ENCODE results near the gene MAPRE2. TPM values are rescaled to one million over a fixed set of nuclear protein-coding genes. Genes with fewer than 3 reads are reported as not detected.

Gene MAPRE2
- total RNA-seq, 1 experiment from 2014 or later: 2.8 TPM

DNA sequence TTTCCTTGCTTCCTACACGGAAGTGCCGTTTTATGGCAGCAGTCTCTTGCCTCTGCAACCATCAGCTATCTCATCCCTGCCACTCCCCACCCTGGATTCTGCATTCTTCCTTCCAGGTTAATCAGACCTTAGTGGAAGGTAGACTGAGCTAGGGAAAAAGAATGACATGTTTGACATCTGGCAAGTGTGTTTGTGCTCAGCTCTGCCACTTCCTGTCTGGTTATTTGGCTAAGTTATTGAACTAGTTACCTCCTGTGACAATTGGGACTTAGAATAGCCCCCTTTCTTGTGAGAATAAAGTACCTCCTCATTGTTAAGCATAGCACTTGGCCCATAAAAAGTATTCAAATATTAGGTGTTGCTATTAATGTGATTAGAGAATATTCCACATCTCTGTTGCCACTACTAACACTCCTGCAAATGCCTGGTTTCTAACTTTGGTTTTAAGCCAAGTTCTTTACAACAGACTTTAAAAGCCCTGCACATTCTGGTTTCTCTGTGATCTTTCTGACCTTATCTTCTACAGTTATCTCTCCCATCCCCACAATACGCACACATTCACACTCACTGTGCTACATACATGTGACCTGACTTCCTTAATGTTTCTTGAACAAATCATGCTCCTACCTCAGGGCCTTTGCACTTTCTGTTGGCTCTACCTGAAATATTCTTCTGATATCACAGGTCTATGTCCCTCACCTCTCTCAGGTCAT lies 10.8 kb upstream of the MAPRE2 start:
- Histone ChIP-seq H3K9me2 (replicated peaks; ENCODE audit: low read length) (no peaks in the 10 kb centered on the region), H3K27ac (ENCODE audit: low read length) (no peak overlapping the region), H3F3A (ENCODE audit: low read length, unreplicated experiment) (no peaks in the 10 kb centered on the region), H3K9ac (ENCODE audit: low read length) (no peak overlapping the region), H3K36me3 (ENCODE audit: low read depth, low read length) (no peaks in the 10 kb centered on the region), H4K20me1 (ENCODE audit: low read length) (no peaks in the 10 kb centered on the region), H3K9me3 (ENCODE audit: low read length) (no peaks in the 10 kb centered on the region), H2AFZ (ENCODE audit: low read length) (no peak overlapping the region), H3K4me1 (ENCODE audit: insufficient read depth, low read length) (no peaks in the 10 kb centered on the region), H3K27me3 (ENCODE audit: low read length) (no peaks in the 10 kb centered on the region), H3K4me3 (ENCODE audit: low read length) (no peak overlapping the region), H3K79me2 (ENCODE audit: low read length) (no peaks in the 10 kb centered on the region), H3K4me2 (ENCODE audit: low read length) (no peak overlapping the region)
- ATAC-seq (no peak; the same call in 1 of the 2 replicates), DNase-seq (no peak)
- CTCF ChIA-PET: no interaction called here
- POLR2A ChIA-PET (ENCODE audit: unreplicated experiment): no interaction called here
- TF ChIP-seq, protein P1, sequence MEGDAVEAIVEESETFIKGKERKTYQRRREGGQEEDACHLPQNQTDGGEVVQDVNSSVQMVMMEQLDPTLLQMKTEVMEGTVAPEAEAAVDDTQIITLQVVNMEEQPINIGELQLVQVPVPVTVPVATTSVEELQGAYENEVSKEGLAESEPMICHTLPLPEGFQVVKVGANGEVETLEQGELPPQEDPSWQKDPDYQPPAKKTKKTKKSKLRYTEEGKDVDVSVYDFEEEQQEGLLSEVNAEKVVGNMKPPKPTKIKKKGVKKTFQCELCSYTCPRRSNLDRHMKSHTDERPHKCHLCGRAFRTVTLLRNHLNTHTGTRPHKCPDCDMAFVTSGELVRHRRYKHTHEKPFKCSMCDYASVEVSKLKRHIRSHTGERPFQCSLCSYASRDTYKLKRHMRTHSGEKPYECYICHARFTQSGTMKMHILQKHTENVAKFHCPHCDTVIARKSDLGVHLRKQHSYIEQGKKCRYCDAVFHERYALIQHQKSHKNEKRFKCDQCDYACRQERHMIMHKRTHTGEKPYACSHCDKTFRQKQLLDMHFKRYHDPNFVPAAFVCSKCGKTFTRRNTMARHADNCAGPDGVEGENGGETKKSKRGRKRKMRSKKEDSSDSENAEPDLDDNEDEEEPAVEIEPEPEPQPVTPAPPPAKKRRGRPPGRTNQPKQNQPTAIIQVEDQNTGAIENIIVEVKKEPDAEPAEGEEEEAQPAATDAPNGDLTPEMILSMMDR (conservative IDR thresholded peaks at IDR 0.05; ENCODE audit: low read depth, low read length): no peak
- TF ChIP-seq EZH2 (IDR thresholded peaks at IDR 0.05; ENCODE audit: low read length, unreplicated experiment) (no peak), EZH2phosphoT487 (IDR thresholded peaks at IDR 0.05; ENCODE audit: borderline replicate concordance, low read length) (no peak)
- intact Hi-C loops (cut with micrococcal nuclease): no loop called here
- no TSS peak for BruUV-seq (replicated peaks)

DNA sequence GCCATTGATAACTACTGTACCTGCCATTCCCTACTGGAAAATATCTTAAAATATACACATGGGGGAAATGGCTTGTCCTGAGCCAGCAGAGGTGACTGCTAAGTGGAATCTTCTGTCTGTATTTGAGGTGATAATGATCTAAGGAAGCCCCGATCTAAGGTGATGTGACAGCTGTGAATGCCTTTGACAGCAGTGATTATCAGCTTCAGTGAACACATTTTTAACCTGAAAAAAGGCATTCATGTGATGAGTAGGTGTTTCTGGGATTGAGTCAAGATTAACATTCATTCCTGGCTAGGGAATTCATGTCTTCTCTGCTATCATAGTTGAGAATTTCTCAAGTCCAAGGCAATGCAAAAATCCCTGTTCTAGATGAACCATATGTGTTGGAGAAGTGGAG lies 9.1 kb upstream of the MAPRE2 start:
- no peaks in the 10 kb centered on the region for H3K27me3 ChIP-seq (ENCODE audit: low read length)
- TF ChIP-seq EZH2phosphoT487 (IDR thresholded peaks at IDR 0.05; ENCODE audit: borderline replicate concordance, low read length) (no peak), EZH2 (IDR thresholded peaks at IDR 0.05; ENCODE audit: low read length, unreplicated experiment) (no peak)
- TF ChIP-seq, protein P1 (conservative IDR thresholded peaks at IDR 0.05; ENCODE audit: low read depth, low read length): no peak
- H4K20me1 ChIP-seq (ENCODE audit: low read length): no peaks in the 10 kb centered on the region
- no peaks in the 10 kb centered on the region for H3K4me1 ChIP-seq (ENCODE audit: insufficient read depth, low read length)
- intact Hi-C loops (cut with micrococcal nuclease): no loop called here
- ATAC-seq (no peak), DNase-seq (no peak)
- no TSS peak for BruUV-seq (replicated peaks)
- H3K4me3 ChIP-seq (ENCODE audit: low read length): no peak overlapping the region
- H3K36me3 ChIP-seq (ENCODE audit: low read depth, low read length): no peaks in the 10 kb centered on the region
- no peak overlapping the region for H2AFZ ChIP-seq (ENCODE audit: low read length)
- CTCF ChIA-PET: no interaction called here
- no peaks in the 10 kb centered on the region for H3K9me3 ChIP-seq (ENCODE audit: low read length)
- no peaks in the 10 kb centered on the region for H3K9me2 ChIP-seq (replicated peaks; ENCODE audit: low read length)
- no peaks in the 10 kb centered on the region for H3K79me2 ChIP-seq (ENCODE audit: low read length)
- H3K4me2 ChIP-seq (ENCODE audit: low read length): no peak overlapping the region
- H3K9ac ChIP-seq (ENCODE audit: low read length): no peak overlapping the region
- no peak overlapping the region for H3K27ac ChIP-seq (ENCODE audit: low read length)
- no peaks in the 10 kb centered on the region for H3F3A ChIP-seq (ENCODE audit: low read length, unreplicated experiment)
- POLR2A ChIA-PET (ENCODE audit: unreplicated experiment): no interaction called here

DNA sequence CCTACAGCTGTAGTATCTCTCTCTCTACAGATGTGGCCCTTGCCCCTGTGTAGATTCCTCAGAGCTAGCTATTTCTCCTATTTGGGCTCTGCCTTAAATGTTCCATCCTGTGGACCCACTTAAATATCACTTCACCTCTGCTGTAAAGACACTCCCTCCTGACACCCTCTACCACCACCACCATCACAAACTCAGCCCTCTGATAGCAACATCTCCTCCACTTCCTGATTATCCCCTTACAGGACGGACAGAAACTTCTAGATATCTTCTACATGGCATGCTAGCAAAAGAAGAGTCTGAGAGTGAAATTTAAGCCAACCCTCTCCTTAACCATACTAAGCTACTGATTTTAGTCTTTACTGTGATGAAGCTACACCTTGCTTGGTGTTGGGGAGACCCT lies 3.2 kb upstream of the MAPRE2 start:
- H3K9ac ChIP-seq (ENCODE audit: low read length): no peak overlapping the region
- no peak overlapping the region for H3K4me2 ChIP-seq (ENCODE audit: low read length)
- H3K36me3 ChIP-seq (ENCODE audit: low read depth, low read length): no peaks in the 10 kb centered on the region
- H3K4me3 ChIP-seq (ENCODE audit: low read length): no peak overlapping the region
- no peaks in the 10 kb centered on the region for H3K9me3 ChIP-seq (ENCODE audit: low read length)
- ChIA-PET POLR2A (ENCODE audit: unreplicated experiment) (no interaction called here), CTCF (no interaction called here)
- no peak for ATAC-seq
- no peaks in the 10 kb centered on the region for H3K79me2 ChIP-seq (ENCODE audit: low read length)
- H3K9me2 ChIP-seq (replicated peaks; ENCODE audit: low read length): no peaks in the 10 kb centered on the region
- TF ChIP-seq EZH2 (IDR thresholded peaks at IDR 0.05; ENCODE audit: low read length, unreplicated experiment) (no peak), EZH2phosphoT487 (IDR thresholded peaks at IDR 0.05; ENCODE audit: borderline replicate concordance, low read length) (no peak)
- TF ChIP-seq, protein P1 (conservative IDR thresholded peaks at IDR 0.05; ENCODE audit: low read depth, low read length): no peak
- H3K27me3 ChIP-seq (ENCODE audit: low read length): no peaks in the 10 kb centered on the region
- no peak for DNase-seq
- BruUV-seq (replicated peaks): no TSS peak
- no peaks in the 10 kb centered on the region for H3F3A ChIP-seq (ENCODE audit: low read length, unreplicated experiment)
- intact Hi-C loops (cut with micrococcal nuclease): no loop called here
- no peak overlapping the region for H3K27ac ChIP-seq (ENCODE audit: low read length)
- H4K20me1 ChIP-seq (ENCODE audit: low read length): no peaks in the 10 kb centered on the region
- H2AFZ ChIP-seq (ENCODE audit: low read length): no peak overlapping the region
- H3K4me1 ChIP-seq (ENCODE audit: insufficient read depth, low read length): peaks cover 5% of the 10 kb centered on the region; the same call in 1 of the 2 replicates
